ENCODE measurements around the gene ANO1.

- TF ChIP-seq CTCF (conservative IDR thresholded peaks at IDR 0.05) (no peak), ZFX (IDR thresholded peaks at IDR 0.05) (peak; percentile 85; the same call in 1 of the 2 replicates)
These were observed 125.0 kb downstream of the ANO1 start, which contains the start of gene FADD for GRCh38 chr11:70202920-70203750.
